IPS DF 6.9 (cell line): Measurements from ENCODE around the gene PIK3CG.
"Not testable (repeated sequence)": the region's sequence is repeated elsewhere in the genome, so short reads cannot be mapped to it uniquely, and the experiment has no call there.

Experiments
- DNase-seq: peaks from one replicate; pipeline ENCODE4 v3.0.0-alpha.2; 2013; ENCODE audit warnings: low read depth, low spot score
- H3K27ac ChIP-seq: one replicate; pipeline ENCODE4 v1.5.1; 2013; ENCODE audit warnings: low read length, control low read depth
- H3K27me3 ChIP-seq: 2 replicates; pipeline ENCODE4 v1.6.1; 2013; ENCODE audit warnings: mild to moderate bottlenecking, low read length; ENCODE audit not compliant: control insufficient read depth, insufficient read depth
- H3K36me3 ChIP-seq: 2 replicates; pipeline ENCODE4 v1.6.1; 2013; ENCODE audit warnings: low read length; ENCODE audit not compliant: control insufficient read depth, insufficient read depth
- H3K4me1 ChIP-seq: 2 replicates; pipeline ENCODE4 v1.6.1; 2013; ENCODE audit warnings: low read length; ENCODE audit not compliant: control insufficient read depth, insufficient read depth
- H3K4me3 ChIP-seq: 2 replicates; pipeline ENCODE4 v1.5.1; 2013; ENCODE audit warnings: mild to moderate bottlenecking, low read length
- H3K9me3 ChIP-seq: 2 replicates; pipeline ENCODE4 v1.6.1; 2013; ENCODE audit warnings: low read length, inconsistent platforms; ENCODE audit not compliant: control insufficient read depth, insufficient read depth
- WGBS: extraction: QIAGEN DNeasy Blood & Tissue Kit; methylation state at CpG from one replicate; pipeline ENCODE4 v1.1.7; 2013; ENCODE audit warnings: mixed read lengths, missing lambda C conversion rate; ENCODE audit not compliant: insufficient read length, insufficient coverage; 5-methylcytosine and 5-hydroxymethylcytosine counted together

The PIK3CG gene

DNA sequence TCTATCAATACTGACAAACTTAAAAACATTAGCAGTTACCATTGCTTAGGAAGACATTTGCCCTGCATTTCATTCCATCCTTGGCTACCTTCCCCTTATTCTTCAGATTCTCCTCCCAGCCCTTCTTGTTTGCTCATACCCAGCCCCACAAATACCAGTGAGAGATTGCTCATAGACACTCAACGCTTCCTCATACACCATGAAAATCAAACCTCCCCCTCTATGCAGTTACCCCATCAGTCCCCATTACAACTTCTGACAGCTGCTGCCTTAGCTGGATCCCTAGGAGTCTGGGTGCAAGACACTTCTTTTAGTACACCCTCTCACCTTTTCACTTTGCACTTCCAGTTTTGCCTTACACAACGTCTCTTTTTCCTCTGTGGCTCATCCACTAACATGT is 28.3 kb upstream of the PIK3CG start:
- no peaks in the 10 kb centered on the region for H3K4me1 ChIP-seq
- no peaks in the 10 kb centered on the region for H3K36me3 ChIP-seq
- no peak overlapping the region for H3K27ac ChIP-seq
- no peak for DNase-seq
- no CpG with 5 or more reads among the region's 2 CpGs for WGBS
- H3K9me3 ChIP-seq, result no peaks in the 10 kb centered on the region
- no peak overlapping the region for H3K4me3 ChIP-seq
- H3K27me3 ChIP-seq, result no peaks in the 10 kb centered on the region

DNA sequence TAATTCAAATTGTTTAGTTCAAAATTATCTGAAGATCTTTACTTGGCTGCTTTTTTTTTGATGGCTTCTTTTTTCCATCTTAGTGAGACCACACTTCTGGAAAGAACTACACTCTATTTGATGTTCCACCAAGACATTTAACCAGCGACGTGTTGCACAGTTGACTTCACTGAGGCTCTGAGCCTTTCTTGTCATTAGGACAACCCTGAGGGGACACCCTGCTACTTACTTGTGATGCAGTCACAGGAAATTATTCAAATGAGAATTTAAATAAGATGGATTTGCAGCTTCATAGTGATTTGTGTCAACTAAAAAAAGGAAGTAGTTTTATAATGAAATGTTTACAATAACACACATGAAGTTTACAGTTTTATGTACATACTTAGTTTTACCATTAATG is 25.6 kb upstream of the PIK3CG start:
- Histone ChIP-seq H3K27ac (no peak overlapping the region), H3K9me3 (no peaks in the 10 kb centered on the region), H3K4me3 (no peak overlapping the region), H3K4me1 (peaks cover 2% of the 10 kb centered on the region; the same call in 1 of the 2 replicates), H3K36me3 (no peaks in the 10 kb centered on the region), H3K27me3 (no peaks in the 10 kb centered on the region)
- no peak for DNase-seq
- no CpG with 5 or more reads among the region's 2 CpGs for WGBS

DNA sequence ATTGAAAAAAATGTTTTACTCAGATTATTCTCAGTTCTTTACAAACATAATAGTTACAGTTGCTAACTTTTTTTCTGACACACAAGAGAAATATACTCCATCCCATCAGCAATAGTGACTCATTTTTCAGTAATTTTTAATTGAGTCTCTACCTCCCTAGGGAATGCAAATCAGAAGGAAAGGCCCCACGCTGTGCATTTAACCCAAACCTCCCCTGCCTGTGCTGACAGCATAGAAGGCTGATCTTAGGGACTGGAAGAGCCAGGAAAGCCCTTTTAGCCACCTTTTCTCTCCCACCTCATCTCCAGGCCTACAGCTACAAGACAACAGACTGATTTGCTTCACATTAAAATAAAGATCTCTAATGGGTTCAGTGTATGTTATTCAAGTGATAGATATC is 24.7 kb upstream of the PIK3CG start:
- Histone ChIP-seq H3K9me3 (no peaks in the 10 kb centered on the region), H3K4me1 (peaks cover 2% of the 10 kb centered on the region; the same call in 1 of the 2 replicates), H3K36me3 (no peaks in the 10 kb centered on the region), H3K27me3 (no peaks in the 10 kb centered on the region), H3K4me3 (no peak overlapping the region), H3K27ac (no peak overlapping the region)
- WGBS, result no CpG with 5 or more reads among the region's 1 CpG
- peak; percentile 4 for DNase-seq

DNA sequence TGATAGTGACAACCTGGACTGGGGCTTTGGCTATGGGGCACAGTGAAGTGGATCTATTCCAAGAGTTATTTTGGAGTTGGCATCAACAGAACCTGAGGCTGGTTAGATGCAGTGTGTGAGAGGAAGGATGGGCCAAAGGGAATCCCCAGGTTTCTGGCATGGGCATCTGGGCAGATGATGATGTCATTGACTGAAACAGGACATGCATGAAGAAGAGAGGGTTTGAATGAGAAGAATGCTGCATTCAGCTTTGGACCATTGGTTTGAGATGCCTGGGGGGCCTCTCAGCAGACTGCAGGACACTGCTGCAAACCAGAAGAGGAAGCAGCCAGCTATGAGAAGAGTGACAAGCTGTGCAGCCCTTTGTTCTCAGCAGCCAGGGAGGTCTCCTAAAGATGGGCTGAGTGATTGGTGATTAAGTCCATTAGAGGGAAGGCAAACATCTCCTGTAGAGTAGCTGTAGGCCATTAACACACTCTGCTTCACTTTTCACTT is 23.1 kb upstream of the PIK3CG start:
- Histone ChIP-seq H3K9me3 (no peaks in the 10 kb centered on the region), H3K36me3 (no peaks in the 10 kb centered on the region), H3K27ac (no peak overlapping the region), H3K4me3 (no peak overlapping the region), H3K27me3 (no peaks in the 10 kb centered on the region), H3K4me1 (peaks cover 2% of the 10 kb centered on the region; the same call in 1 of the 2 replicates)
- no peak for DNase-seq

DNA sequence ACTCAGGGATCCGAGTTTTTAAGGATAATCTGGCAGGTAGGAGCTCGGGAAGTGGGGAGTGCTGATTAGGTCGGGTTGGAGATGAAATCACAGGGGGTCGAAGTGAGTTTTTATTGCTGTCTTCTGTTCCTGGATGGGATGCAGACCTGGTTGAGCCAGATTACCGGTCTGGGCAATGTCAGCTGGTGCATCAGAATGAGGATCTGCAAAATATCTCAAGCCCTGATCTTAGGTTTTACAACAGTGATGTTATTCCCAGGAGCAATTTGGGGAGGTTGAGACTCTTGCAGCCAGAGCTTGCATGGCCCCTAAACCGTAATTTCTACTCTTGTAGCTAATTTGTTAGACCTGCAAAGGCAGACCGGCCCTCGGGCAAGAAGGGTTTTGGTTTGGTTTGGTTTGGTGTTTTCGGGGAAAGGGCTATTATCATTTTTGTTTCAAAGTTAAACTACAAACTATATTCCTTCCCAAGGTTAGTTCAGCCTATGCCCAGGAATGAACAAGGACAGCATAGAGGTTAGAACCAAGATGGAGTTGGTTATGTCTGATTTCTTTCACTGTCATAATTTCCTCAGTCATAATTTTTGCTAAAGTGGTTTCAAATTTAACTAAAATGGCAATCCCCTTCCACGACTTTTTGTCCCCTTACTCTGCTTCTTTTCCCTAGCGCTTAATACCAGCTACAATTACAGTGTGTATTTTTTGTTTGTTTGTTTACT is 20.6 kb upstream of the PIK3CG start:
- no peak overlapping the region for H3K27ac ChIP-seq
- H3K9me3 ChIP-seq, result no peaks in the 10 kb centered on the region
- peaks cover 2% of the 10 kb centered on the region; the same call in 1 of the 2 replicates for H3K4me1 ChIP-seq
- no CpG with 5 or more reads among the region's 11 CpGs for WGBS
- no peak overlapping the region for H3K4me3 ChIP-seq
- no peak for DNase-seq
- no peaks in the 10 kb centered on the region for H3K27me3 ChIP-seq
- H3K36me3 ChIP-seq, result no peaks in the 10 kb centered on the region

DNA sequence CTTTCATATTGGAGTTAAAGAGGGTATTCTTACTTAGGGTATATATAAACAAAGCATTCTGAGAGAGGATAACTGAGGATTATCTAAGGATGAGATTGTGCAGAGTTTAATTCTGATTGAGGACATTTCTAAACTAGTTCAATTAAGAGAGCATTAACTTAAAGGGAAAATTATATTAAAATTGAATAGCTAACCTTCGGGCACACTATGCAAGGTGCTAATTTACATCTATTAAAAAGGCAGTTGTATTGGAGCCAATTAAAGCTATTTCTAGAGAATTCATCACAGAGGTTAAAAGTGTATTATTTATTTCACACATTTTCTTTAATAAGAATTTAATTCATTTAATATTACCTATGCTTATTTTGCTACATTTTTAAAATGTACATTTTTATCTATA is 17.0 kb upstream of the PIK3CG start:
- Histone ChIP-seq H3K36me3 (no peaks in the 10 kb centered on the region), H3K9me3 (no peaks in the 10 kb centered on the region), H3K4me1 (no peaks in the 10 kb centered on the region), H3K27ac (no peak overlapping the region), H3K4me3 (no peak overlapping the region), H3K27me3 (no peaks in the 10 kb centered on the region)
- no peak for DNase-seq
- WGBS, result no CpG with 5 or more reads among the region's 1 CpG

DNA sequence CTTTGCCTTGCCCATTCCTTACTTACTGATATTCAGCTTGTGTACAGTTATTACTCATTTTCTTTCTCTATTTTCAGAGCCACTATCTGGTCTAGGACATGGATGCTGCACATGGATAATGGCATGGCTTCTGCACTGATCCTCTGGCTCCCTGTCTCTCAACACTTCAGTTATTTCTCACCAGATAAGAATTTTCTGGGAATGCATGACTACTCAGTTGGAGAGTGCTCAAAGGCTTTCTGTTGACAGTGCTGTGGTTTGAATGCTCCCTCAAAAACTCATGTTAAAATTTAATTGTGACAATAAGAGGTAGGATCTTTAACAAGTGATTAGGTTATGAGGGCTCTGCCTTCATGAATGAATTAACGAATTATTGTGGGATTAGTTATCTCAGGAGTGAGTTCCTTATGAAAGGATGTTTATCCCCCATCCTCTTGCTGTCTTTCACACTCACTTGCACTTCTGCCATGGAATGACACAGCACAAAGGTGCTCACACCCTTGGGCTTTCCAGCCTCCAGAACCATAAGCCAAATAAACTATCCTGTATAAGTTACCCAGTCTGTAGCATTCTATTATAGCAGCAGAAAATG is 16.1 kb upstream of the PIK3CG start:
- Histone ChIP-seq H3K36me3 (no peaks in the 10 kb centered on the region), H3K27me3 (no peaks in the 10 kb centered on the region), H3K4me1 (no peaks in the 10 kb centered on the region), H3K27ac (no peak overlapping the region), H3K9me3 (no peaks in the 10 kb centered on the region), H3K4me3 (no peak overlapping the region)
- WGBS, result no CpG with 5 or more reads among the region's 1 CpG
- DNase-seq, result no peak

DNA sequence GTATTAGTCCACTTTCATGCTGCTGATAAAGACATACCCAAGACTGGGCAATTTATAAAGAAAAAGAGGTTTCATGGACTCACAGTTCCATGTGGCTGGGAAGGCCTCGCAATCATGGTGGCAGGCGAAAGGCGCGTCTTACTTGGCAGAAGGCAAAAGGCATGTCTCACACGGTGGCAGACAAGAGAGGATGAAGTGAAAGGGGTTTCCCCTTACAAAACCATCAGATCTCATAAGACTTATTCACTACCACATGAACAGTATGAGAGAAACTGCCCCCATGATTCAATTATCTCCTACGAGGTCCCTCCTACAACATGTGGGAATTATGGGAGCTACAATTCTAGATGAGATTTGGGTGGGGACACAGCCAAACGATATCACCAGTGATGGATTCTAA is 13.4 kb upstream of the PIK3CG start:
- not testable (repeated sequence) for H3K9me3 ChIP-seq, H3K4me3 ChIP-seq, H3K36me3 ChIP-seq, H3K4me1 ChIP-seq, H3K27me3 ChIP-seq, H3K27ac ChIP-seq, DNase-seq
- no CpG with 5 or more reads among the region's 7 CpGs for WGBS

DNA sequence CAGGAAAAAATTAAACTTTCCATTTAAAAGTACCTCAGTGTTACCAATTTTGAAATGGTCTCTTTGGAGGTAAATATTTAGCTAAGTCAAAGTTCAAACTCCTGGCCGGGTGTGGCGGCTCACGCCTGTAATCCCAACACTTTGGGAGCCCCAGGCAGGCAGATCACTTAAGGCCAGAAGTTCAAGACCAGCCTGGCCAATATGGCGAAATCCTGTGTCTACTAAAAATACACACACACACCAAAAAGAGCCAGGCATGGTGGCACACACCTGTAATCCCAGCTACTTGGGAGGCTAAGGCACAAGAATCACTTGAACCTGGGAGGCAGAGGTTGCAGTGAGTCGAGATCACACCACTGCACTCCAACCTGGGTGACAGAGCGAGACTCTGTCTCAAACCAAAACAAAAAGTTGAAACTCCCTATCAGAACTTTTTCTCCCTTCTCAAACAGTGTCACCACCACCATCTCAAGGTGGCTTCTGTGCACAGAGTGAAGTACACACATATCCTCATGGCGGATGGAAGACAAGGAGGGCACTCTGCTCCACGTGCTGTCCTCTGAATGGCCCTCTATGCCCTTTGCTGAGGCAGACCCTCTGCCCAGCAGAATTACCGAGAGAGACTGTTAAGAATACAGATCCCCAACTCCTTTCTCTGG is 11.7 kb upstream of the PIK3CG start:
- no peaks in the 10 kb centered on the region for H3K27me3 ChIP-seq
- H3K27ac ChIP-seq, result no peak overlapping the region
- H3K36me3 ChIP-seq, result no peaks in the 10 kb centered on the region
- no CpG with 5 or more reads among the region's 9 CpGs for WGBS
- H3K4me3 ChIP-seq, result no peak overlapping the region
- H3K4me1 ChIP-seq, result no peaks in the 10 kb centered on the region
- no peaks in the 10 kb centered on the region for H3K9me3 ChIP-seq
- no peak for DNase-seq

DNA sequence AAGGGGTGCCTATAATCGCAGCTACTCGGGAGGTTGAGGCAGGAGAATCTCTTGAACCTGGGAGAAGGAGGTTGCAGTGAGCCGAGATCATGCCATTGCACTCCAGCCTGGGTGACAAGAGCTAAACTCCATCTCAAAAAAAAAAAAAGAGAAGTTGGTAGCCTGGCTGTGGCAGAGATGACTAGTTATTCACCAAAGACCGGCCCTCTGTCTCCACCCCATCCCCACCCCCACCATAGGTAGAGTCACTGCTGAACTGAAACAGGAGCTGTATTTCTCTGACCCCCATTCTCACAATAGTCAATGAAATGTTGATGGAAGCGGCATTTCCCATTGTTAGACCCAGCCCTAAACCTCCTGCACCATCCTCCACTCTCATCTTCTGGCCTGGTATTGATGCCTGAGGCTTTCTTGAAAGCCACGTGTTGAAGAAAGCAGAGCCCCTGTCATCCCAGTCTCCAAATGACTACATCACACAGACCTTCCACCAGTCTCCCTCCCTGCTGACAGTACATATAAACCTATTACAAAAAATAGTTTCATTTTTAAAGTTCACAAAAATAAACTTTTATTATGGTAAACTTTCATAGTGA is 9.4 kb upstream of the PIK3CG start:
- H3K36me3 ChIP-seq, result no peaks in the 10 kb centered on the region; the same call in 1 of the 2 replicates
- H3K27ac ChIP-seq, result no peak overlapping the region
- no peak for DNase-seq
- no peaks in the 10 kb centered on the region for H3K27me3 ChIP-seq
- no CpG with 5 or more reads among the region's 6 CpGs for WGBS
- no peak overlapping the region for H3K4me3 ChIP-seq
- no peaks in the 10 kb centered on the region for H3K4me1 ChIP-seq
- H3K9me3 ChIP-seq, result no peaks in the 10 kb centered on the region
